ENCODE data around the gene HNRNPA2B1. TPM values are rescaled to one million over a fixed set of nuclear protein-coding genes. Genes with fewer than 3 reads are reported as not detected.
"Not testable (repeated sequence)": the region's sequence is repeated elsewhere in the genome, so short reads cannot be mapped to it uniquely, and the experiment has no call there.

HNRNPA2B1 gene
- total RNA-seq, 1 donor: 135 TPM

GRCh38 chr7:26165950-26166683 lies 34.4 kb downstream of the HNRNPA2B1 start:
- H3K4me3 ChIP-seq (ENCODE audit: low read depth, low read length): no peak overlapping the region
- TF ChIP-seq CTCF (IDR thresholded peaks at IDR 0.05; ENCODE audit: insufficient read depth, low read depth, low read length): no peak
- DNase-seq (ENCODE audit: low read depth): no peak

GRCh38 chr7:26163804-26164203 lies 36.7 kb downstream of the HNRNPA2B1 start:
- not testable (repeated sequence) for DNase-seq (ENCODE audit: low read depth); H3K4me3 ChIP-seq (ENCODE audit: low read depth, low read length)

GRCh38 chr7:26162431-26162830 lies 38.1 kb downstream of the HNRNPA2B1 start:
- no peak for TF ChIP-seq CTCF (IDR thresholded peaks at IDR 0.05; ENCODE audit: insufficient read depth, low read depth, low read length)
- DNase-seq (ENCODE audit: low read depth): no peak
- H3K4me3 ChIP-seq (ENCODE audit: low read depth, low read length): no peak overlapping the region

- TF ChIP-seq CTCF (IDR thresholded peaks at IDR 0.05; ENCODE audit: insufficient read depth, low read depth, low read length): no peak
- no peak for DNase-seq (ENCODE audit: low read depth)
- H3K4me3 ChIP-seq (ENCODE audit: low read depth, low read length): no peak overlapping the region
These were observed 39.6 kb downstream of the HNRNPA2B1 start for GRCh38 chr7:26160896-26161295.

DNA sequence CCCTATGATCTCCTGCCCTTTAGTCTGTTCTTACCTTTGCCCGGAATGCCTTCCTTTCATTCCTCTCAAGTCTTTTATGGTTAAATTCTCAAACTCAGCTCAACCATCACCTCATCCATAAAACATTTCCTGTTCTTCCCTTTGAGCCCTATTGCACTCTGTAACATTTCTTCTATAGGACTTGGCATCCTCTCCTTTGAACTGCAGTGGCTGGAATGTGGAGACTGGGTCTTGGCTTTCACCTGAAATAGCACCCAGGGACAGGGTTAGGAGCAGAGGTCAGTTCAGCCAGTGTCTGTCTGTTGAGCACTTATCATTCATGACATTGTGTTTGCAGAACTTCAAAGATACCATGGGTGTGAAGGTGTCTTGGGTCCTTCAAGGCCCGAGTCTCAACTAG lies 41.3 kb downstream of the HNRNPA2B1 start:
- no peak for TF ChIP-seq CTCF (IDR thresholded peaks at IDR 0.05; ENCODE audit: insufficient read depth, low read depth, low read length)
- DNase-seq (ENCODE audit: low read depth): no peak
- no peak overlapping the region for H3K4me3 ChIP-seq (ENCODE audit: low read depth, low read length)

DNA sequence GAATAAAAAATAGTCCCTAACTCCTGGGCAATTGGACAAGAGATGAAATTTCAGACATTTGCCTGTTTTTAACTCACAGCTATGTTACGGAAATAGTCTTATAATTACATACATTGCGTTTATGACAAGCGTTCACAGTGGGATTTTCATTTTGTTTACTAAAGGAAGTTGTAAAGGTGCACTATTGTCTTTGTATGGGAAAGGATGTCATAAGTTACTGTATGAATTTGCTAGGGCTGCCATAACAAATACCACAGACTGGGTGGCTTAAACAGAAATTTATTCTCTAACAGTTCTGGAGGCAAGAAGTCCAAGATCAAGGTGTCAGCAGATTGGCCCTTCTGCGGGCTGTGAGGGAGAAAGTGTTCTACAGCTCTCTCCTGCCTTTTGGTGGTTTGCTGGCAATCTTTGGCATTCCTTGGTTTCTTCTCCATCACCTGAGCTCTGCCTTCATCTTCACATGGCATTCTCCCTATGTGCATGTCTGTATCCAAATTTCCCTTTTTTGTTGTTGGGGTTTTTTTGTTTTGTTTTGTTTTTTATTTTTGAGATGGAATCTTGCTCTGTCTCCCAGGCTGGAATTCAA lies 42.9 kb downstream of the HNRNPA2B1 start:
- no peak overlapping the region for H3K4me3 ChIP-seq (ENCODE audit: low read depth, low read length)
- TF ChIP-seq CTCF (IDR thresholded peaks at IDR 0.05; ENCODE audit: insufficient read depth, low read depth, low read length): no peak

DNA sequence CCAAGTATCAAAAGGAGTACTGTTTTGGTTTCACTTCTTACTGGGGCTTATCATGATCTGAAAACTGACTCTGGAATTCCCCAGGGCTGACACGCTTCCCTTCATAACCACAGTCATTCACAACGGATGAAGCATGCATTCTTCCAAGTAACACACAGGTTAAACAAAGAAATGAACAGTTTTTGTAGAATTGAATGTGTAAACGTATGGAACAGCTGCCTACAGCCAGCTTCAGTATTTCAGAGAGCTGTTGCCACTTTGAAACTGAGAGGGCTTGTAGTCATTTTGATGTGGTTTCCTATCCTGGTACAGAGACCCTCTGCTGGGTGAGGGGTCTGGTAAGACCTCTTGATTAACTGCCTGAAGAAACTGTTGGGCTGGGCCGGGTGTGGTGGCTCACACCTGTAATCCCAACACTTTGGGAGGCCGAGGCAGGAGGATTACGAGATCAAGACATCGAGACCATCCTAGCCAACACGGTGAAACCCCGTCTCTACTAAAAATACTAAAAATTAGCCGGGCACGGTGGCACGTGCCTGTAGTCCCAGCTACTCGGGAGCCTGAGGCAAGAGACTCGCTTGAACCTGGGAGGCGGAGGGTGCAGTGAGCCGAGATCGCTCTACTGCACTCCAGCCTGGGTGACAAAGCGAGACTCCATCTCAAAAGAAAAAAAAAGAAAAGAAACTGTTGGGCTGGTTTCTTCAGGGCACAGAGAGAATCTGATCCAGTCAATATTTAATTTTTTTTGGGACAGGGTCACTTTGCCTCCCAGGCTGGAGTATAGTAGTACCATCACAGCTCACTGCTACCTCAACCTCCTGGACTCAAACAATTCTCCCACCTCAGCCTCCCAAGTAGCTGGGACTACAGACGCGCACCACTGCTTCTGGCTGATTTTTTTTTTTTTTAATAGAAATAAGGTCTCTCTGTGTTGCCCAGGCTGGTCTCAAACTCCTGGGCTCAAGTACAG lies 43.8 kb downstream of the HNRNPA2B1 start:
- H3K4me3 ChIP-seq (ENCODE audit: low read depth, low read length): peak overlapping the region; percentile 42
- no peak for TF ChIP-seq CTCF (IDR thresholded peaks at IDR 0.05; ENCODE audit: insufficient read depth, low read depth, low read length)
- DNase-seq (ENCODE audit: low read depth): peak; percentile 90

More for the DNA sequence above, 42.9 kb downstream of the HNRNPA2B1 start:
- DNase-seq (ENCODE audit: low read depth): no peak
